HepG2 (cell line): Measurements from ENCODE around the gene TFAP2E. TPM values are rescaled to one million over a fixed set of nuclear protein-coding genes. Genes with fewer than 3 reads are reported as not detected.

Experiments used
- GZF1 ChIP-seq: sonication (generic); formaldehyde crosslinking; IDR thresholded peaks from 2 replicates; pipeline ENCODE4 v1.5.1; 2020; ENCODE audit warnings: mild to moderate bottlenecking, missing genetic modification reagents
- HNRNPUL1 ChIP-seq: fragments of 200-400 bp; formaldehyde crosslinking; IDR thresholded peaks from 2 replicates; pipeline ENCODE4 v1.6.1; 2017; ENCODE audit warnings: low read depth, mild to moderate bottlenecking, low read length, moderate library complexity
- NFKBIZ ChIP-seq: IDR thresholded peaks from 2 replicates; pipeline ENCODE4 v1.6.1; 2018; ENCODE audit warnings: missing genetic modification reagents, missing compliant biosample characterization
- ZNF672 ChIP-seq: sonication (generic); formaldehyde crosslinking; IDR thresholded peaks from 2 replicates; pipeline ENCODE4 v1.8.1; 2022; ENCODE audit warnings: missing genetic modification reagents
- polyA plus RNA-seq, 8 experiments: library from polyadenylated mRNA; depleted of rRNA in 3 of 8; stranded (reverse) in 7 of 8; unstranded in 1 of 8; fragments of >200 nt; fragmentation: Illumina TruSeq in 4 of 8; extraction: Trizol in 4 of 8; gene quantifications; 2 replicates each; pipeline versions ENCODE4 v1.2.1 to v1.2.3, GENCODE V29; 2011 to 2016; ENCODE audit warnings: low read depth in 4 of 8, missing spikeins in 1 of 8, mixed read lengths in 1 of 8; ENCODE audit not compliant: insufficient read depth in 1 of 8
- total RNA-seq, 5 experiments: library from RNA; depleted of rRNA; stranded (reverse); fragments of >200 nt; fragmentation: Illumina TruSeq; extraction: Trizol; gene quantifications; 2 replicates each; pipeline ENCODE4 v1.2.3, GENCODE V29; 2016; ENCODE audit warnings: low read depth in 1 of 5
- TF ChIP-seq, protein P1 (sequence below): sonication (generic); formaldehyde crosslinking; IDR thresholded peaks from 2 replicates; pipeline ENCODE4 v1.5.1; 2020; ENCODE audit warnings: missing genetic modification reagents, mild to moderate bottlenecking, borderline replicate concordance
- TF ChIP-seq, protein P2 (sequence below): sonication (generic); formaldehyde crosslinking; conservative IDR thresholded peaks from 2 replicates; pipeline ENCODE4 v1.4.0; 2020; ENCODE audit warnings: mild to moderate bottlenecking, missing genetic modification reagents, moderate library complexity
- TF ChIP-seq, protein P3 (sequence below): sonication (generic); formaldehyde crosslinking; IDR thresholded peaks from 2 replicates; pipeline ENCODE4 v1.4.0; 2020; ENCODE audit warnings: missing genetic modification reagents
- TF ChIP-seq, protein P4 (sequence below): sonication (generic); formaldehyde crosslinking; IDR thresholded peaks from 2 replicates; pipeline ENCODE4 v1.8.0; 2022; ENCODE audit warnings: low read depth, missing genetic modification reagents
- TF ChIP-seq, protein P5 (sequence below): sonication (generic); formaldehyde crosslinking; IDR thresholded peaks from 2 replicates; pipeline ENCODE4 v1.8.0; 2022; ENCODE audit warnings: missing genetic modification reagents, mild to moderate bottlenecking, moderate library complexity, borderline replicate concordance

The TFAP2E gene
- total and polyA plus RNA-seq, 2 of the 13 experiments (the other 11 are each of a cell fraction or from before 2014, with no cell fraction given), result 0.31 to 0.41 TPM

DNA sequence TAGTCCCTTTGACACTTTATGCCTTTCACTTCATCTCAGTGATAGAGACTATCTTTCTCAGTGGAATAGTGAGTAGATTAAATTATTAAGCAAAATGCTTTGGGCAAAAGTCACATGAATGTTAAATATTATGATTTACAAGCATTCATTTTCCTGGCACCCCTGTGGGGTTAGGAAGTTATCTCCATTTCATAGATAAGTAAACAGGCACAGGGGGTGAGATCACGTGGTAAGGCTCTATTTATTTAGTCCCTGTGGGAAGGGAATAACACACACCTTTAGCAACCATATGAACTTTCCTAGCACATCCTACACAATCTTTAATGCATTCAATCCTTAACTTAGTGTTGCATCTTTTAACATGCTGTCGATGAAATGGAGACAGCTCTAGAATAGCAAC, 55.9 kb downstream of the TFAP2E start (continued):
- TF ChIP-seq GZF1 (CRISPR knock-in tag), result no peak
- TF ChIP-seq, protein P1, sequence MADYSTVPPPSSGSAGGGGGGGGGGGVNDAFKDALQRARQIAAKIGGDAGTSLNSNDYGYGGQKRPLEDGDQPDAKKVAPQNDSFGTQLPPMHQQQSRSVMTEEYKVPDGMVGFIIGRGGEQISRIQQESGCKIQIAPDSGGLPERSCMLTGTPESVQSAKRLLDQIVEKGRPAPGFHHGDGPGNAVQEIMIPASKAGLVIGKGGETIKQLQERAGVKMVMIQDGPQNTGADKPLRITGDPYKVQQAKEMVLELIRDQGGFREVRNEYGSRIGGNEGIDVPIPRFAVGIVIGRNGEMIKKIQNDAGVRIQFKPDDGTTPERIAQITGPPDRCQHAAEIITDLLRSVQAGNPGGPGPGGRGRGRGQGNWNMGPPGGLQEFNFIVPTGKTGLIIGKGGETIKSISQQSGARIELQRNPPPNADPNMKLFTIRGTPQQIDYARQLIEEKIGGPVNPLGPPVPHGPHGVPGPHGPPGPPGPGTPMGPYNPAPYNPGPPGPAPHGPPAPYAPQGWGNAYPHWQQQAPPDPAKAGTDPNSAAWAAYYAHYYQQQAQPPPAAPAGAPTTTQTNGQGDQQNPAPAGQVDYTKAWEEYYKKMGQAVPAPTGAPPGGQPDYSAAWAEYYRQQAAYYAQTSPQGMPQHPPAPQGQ, result no peak
- TF ChIP-seq, protein P2, sequence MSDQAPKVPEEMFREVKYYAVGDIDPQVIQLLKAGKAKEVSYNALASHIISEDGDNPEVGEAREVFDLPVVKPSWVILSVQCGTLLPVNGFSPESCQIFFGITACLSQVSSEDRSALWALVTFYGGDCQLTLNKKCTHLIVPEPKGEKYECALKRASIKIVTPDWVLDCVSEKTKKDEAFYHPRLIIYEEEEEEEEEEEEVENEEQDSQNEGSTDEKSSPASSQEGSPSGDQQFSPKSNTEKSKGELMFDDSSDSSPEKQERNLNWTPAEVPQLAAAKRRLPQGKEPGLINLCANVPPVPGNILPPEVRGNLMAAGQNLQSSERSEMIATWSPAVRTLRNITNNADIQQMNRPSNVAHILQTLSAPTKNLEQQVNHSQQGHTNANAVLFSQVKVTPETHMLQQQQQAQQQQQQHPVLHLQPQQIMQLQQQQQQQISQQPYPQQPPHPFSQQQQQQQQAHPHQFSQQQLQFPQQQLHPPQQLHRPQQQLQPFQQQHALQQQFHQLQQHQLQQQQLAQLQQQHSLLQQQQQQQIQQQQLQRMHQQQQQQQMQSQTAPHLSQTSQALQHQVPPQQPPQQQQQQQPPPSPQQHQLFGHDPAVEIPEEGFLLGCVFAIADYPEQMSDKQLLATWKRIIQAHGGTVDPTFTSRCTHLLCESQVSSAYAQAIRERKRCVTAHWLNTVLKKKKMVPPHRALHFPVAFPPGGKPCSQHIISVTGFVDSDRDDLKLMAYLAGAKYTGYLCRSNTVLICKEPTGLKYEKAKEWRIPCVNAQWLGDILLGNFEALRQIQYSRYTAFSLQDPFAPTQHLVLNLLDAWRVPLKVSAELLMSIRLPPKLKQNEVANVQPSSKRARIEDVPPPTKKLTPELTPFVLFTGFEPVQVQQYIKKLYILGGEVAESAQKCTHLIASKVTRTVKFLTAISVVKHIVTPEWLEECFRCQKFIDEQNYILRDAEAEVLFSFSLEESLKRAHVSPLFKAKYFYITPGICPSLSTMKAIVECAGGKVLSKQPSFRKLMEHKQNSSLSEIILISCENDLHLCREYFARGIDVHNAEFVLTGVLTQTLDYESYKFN (CRISPR knock-in tag), result no peak
- TF ChIP-seq, protein P3, sequence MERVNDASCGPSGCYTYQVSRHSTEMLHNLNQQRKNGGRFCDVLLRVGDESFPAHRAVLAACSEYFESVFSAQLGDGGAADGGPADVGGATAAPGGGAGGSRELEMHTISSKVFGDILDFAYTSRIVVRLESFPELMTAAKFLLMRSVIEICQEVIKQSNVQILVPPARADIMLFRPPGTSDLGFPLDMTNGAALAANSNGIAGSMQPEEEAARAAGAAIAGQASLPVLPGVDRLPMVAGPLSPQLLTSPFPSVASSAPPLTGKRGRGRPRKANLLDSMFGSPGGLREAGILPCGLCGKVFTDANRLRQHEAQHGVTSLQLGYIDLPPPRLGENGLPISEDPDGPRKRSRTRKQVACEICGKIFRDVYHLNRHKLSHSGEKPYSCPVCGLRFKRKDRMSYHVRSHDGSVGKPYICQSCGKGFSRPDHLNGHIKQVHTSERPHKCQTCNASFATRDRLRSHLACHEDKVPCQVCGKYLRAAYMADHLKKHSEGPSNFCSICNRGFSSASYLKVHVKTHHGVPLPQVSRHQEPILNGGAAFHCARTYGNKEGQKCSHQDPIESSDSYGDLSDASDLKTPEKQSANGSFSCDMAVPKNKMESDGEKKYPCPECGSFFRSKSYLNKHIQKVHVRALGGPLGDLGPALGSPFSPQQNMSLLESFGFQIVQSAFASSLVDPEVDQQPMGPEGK, result peak; percentile 41; the same call in 1 of the 2 replicates
- TF ChIP-seq, protein P4, sequence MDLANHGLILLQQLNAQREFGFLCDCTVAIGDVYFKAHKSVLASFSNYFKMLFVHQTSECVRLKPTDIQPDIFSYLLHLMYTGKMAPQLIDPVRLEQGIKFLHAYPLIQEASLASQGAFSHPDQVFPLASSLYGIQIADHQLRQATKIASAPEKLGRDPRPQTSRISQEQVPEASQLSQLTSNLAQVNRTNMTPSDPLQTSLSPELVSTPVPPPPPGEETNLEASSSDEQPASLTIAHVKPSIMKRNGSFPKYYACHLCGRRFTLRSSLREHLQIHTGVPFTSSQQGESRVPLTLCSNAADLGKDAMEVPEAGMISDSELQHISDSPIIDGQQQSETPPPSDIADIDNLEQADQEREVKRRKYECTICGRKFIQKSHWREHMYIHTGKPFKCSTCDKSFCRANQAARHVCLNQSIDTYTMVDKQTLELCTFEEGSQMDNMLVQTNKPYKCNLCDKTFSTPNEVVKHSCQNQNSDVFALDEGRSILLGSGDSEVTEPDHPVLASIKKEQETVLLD (CRISPR knock-in tag), result no peak
- TF ChIP-seq NFKBIZ (CRISPR knock-in tag), result no peak
- TF ChIP-seq HNRNPUL1, result no peak
- TF ChIP-seq, protein P5, sequence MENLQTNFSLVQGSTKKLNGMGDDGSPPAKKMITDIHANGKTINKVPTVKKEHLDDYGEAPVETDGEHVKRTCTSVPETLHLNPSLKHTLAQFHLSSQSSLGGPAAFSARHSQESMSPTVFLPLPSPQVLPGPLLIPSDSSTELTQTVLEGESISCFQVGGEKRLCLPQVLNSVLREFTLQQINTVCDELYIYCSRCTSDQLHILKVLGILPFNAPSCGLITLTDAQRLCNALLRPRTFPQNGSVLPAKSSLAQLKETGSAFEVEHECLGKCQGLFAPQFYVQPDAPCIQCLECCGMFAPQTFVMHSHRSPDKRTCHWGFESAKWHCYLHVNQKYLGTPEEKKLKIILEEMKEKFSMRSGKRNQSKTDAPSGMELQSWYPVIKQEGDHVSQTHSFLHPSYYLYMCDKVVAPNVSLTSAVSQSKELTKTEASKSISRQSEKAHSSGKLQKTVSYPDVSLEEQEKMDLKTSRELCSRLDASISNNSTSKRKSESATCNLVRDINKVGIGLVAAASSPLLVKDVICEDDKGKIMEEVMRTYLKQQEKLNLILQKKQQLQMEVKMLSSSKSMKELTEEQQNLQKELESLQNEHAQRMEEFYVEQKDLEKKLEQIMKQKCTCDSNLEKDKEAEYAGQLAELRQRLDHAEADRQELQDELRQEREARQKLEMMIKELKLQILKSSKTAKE (CRISPR knock-in tag), result no peak
- no peak for TF ChIP-seq ZNF672 (CRISPR knock-in tag)
